ENCODE data around the gene XRRA1.

The XRRA1 gene

DNA sequence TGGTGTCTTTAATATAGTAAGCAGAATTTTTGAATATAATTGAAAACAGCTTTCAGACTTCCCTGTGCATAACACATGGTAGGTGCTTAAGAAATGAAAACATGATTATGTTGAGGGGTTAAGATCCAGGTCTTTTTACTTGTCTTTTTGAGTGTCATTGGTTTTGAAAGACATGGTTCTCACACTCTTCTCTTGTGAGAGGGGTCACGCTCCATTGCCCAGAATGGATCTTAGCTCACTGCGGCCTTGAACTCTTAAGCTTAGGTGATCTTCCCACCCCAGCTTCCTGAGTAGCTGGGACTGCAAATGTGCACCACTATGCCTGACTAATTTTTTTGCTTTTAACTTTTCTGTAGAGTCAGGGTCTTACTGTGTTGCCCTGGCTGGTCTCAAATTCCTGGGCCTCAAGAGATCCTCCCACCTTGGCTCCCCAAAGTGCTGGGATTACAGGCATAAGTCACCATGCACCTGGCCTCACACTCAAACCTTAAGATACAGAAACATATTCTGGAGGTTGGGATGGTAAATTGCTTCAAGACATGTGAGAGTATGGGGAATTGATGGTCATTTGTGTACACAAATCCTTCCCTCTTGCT lies 1.6 kb upstream of the XRRA1 start:
- no peak for DNase-seq

GRCh38 chr11:74949753-74950137 lies 854 bp upstream of the XRRA1 start:
- no peak for DNase-seq

DNA sequence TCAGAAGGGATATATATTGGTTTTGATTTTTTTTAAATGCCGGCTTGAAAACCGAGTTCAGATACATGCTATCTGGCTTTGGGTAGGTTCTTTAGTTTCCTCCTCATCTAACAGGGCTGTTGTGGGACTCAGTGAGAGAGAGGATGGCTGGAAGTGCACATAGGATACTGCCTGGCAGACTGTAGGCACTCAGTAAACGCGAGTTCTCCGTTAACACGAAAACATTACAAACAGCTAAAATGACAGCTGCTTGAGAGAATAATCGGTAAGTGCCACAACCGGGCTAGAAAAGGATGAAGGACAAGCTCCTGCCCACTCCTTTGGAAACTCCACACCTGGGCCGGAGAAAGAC lies 369 bp downstream of the XRRA1 start:
- DNase-seq: peak; percentile 47

DNA sequence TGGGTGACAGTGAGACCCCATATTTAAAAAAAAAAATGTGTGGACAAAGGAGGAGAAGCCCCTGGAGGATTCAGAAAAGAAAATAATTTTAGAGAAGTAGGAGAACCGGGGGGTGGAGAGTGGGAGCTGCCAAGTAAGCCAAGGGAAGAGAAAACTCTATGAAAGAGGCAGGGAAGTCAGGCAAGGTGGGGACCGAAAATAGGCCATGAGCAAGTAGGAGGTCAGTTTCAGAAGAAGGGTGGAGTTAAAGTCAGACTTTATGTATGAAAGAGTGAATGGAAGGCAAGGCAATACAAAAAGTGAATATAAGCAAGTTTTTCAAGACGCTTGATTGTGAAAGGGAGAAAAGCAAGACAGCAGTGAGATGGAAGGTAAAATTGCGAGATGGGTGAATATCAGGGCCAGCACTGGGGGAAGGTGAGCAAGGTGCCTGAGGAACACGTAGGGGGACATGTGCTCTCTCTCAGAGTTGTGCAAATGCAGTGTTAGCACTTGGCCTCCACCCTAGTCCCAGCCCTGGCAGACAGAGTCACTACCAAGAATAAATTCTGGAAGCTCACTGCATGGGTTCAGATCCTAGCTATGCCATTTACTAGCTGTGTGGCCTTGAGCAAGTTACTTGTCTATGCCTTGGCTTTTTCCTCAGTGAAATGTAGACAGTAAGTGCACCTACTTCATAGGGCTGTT lies 6.7 kb downstream of the XRRA1 start:
- no peak for DNase-seq

DNA sequence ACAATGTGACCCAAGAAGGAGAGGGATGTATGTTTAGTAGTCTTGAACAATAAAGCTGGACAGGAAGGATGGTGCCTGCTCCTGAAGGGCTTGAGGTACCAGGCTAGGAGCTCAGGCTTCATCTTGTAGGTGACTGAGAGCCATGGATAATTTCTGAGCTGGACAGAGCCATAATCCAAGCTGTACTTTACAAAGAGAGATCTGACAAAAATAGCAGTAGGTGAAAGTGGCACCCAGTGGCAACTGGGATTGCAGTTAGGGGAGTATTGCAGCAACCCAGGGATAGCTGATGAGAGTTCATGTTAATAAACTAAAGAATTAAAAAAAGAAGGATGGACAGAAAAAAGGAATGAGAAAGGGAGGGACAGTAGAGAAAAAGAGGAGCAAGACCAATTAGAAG lies 7.4 kb downstream of the XRRA1 start:
- no peak for DNase-seq

- DNase-seq: no peak
Measured at GRCh38 chr11:74937696-74938475, 11.0 kb downstream of the XRRA1 start.

DNA sequence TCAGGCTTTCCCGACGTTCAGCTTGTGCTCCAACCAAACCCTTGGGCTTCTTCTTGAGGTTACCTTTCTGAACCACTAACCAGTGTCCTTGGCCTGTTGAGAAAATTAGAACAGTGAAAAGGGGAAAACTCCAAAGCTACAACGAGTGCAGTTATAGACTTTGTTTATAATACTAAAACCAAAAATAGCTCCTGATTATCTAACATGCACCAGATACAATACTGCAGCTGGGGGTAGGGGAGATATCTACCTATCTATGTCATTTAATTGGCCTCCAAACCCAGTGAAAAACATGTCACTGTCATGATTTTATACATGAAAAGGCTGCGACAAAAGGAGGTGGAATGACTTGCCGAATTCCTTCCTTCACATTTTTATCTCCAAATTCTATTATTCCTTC lies 11.9 kb downstream of the XRRA1 start:
- DNase-seq: no peak

DNA sequence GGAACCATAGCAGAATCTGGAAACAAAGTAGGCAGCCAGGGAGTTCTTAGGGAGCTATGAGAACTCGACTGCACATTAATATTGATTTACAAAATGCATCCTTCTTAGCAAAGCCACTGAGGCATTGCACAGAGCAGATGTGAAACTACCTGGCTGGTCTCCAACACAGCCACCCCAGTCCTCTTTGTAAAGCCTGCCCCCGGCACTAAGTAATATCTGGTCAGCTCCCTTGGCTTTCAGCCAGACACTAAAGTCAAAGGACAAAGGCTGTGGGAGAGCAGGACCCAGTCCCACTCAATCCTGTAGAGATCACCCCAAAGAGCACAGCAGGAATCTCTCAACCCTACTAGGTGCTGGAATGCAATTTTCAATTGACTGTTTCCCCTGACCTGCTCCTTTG lies 12.8 kb downstream of the XRRA1 start:
- peak; percentile 7 for DNase-seq

- DNase-seq: no peak
Measured at GRCh38 chr11:74935285-74935684, 13.6 kb downstream of the XRRA1 start.

DNA sequence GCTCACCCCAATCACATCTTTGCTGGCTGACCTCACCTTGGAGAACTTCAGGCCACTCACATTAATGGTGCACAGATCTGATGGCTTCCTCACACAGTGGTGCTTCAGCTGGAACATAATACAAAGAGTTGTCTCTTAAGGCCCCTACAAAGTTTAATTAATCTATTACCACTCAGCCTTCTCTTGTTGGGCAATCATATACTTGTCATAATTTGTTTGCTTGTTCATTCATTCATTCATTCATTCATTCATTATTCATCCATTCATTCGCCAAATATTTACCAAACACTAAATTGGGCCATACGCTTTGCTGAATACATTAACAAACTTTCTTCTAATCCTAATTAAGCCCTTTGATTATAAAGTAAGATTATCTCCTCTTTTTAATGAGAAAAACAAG lies 15.1 kb downstream of the XRRA1 start:
- DNase-seq: no peak

- DNase-seq: no peak
Measured at GRCh38 chr11:74932797-74933196, 16.1 kb downstream of the XRRA1 start.

- no peak for DNase-seq
Measured at GRCh38 chr11:74932169-74932568, 16.7 kb downstream of the XRRA1 start.

DNA sequence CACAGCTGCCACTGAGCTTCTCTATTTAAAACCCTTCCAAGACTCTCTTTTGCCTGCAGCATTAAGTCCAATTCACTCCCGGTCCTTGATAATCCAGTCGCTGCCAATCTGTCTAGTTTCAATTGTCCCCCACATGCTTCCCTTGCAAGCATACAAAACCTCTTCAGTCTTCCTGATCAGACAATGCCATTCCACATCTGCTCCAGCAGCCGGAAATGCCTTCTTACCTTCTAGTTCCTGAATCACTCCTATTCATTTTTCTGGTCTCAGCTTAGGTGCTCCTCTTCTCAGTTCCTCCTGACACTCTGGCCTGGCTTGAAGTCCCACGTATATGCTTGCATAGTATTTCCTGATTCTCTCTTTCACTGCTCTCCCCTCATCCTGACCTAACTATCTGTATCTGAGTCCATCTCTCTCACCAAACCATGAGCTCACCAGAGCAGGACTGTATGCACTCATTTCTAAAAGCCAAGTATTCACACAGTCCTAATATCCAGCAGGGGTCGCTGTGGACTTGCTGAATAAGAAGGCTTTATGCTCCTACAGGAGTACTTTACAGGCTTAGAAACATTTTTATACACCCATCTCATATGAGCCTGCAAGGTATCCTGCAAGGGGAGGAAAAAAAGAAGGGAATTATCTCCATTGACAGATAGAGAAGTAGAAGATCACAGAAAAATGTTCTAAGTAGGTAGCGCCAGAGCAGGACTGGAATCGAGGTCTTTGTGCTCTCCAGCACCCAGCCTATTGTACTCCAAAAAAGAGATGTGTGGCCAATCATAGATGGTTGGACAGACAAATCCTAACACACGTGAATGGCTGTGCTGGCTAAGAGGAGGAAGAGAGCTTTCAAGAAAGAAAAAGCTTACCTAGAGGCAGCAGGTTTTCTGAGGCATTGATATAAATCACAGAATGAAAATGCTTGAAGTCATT lies 19.2 kb downstream of the XRRA1 start:
- DNase-seq: peak; percentile 75

GRCh38 chr11:74927496-74927895 lies 21.4 kb downstream of the XRRA1 start:
- DNase-seq: no peak

- no peak for DNase-seq
Measured at GRCh38 chr11:74926304-74927030, 22.4 kb downstream of the XRRA1 start.

GRCh38 chr11:74925281-74925680 lies 23.6 kb downstream of the XRRA1 start:
- no peak for DNase-seq

- no peak for DNase-seq
Measured at GRCh38 chr11:74923125-74923524, 25.8 kb downstream of the XRRA1 start.

- DNase-seq: no peak
Measured at GRCh38 chr11:74909812-74910211, 39.1 kb downstream of the XRRA1 start.

GRCh38 chr11:74909385-74909784 lies 39.5 kb downstream of the XRRA1 start:
- no peak for DNase-seq

DNA sequence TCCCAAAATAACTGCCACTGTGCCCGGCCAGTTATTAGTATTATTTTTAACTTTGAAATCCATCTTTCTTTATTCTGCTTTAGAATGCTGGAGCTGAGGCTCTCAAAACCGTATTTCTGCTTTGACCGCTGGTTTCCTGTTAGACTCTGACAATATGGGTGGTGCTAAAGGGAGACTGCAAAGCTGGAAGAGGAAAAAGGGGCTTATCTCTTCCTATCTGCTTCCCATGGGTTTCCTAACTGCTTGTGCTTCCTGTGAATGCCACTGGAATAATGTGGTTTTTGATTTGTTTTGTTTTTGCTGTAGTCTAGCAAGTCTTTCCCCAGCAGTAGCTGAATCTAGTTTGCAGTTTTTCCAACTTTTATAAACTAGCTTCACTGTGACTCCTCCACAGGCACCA lies 43.6 kb downstream of the XRRA1 start:
- no peak for DNase-seq

DNA sequence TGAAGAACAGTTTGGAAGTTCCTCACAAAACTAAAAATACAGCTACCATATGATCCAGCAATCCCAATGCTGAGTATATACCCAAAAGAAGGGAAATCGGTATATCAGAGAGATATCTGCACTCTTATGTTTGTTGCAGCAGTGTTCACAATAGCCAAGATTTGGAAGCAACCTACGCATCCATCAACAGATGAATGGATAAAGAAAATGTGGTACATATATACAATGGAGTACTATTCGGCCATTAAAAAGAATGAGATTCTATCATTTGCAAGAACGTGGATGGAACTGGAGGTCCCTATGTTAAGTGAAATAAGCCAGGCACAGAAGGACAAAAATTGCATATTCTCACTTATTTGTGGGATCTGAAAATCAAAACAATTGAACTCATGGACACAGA lies 46.5 kb downstream of the XRRA1 start:
- DNase-seq: no peak

GRCh38 chr11:74896311-74896710 lies 52.6 kb downstream of the XRRA1 start:
- DNase-seq: no peak
